HG02943 (cell line): ENCODE data around the gene TUBB.

Experiments used
- ATAC-seq: cut with Tn5 transposase; IDR thresholded peaks from one replicate; pipeline ENCODE4 v1.9.1; 2021; ENCODE audit warnings: mild to moderate bottlenecking, low read depth, moderate library complexity; ENCODE audit not compliant: unreplicated experiment

Gene TUBB

DNA sequence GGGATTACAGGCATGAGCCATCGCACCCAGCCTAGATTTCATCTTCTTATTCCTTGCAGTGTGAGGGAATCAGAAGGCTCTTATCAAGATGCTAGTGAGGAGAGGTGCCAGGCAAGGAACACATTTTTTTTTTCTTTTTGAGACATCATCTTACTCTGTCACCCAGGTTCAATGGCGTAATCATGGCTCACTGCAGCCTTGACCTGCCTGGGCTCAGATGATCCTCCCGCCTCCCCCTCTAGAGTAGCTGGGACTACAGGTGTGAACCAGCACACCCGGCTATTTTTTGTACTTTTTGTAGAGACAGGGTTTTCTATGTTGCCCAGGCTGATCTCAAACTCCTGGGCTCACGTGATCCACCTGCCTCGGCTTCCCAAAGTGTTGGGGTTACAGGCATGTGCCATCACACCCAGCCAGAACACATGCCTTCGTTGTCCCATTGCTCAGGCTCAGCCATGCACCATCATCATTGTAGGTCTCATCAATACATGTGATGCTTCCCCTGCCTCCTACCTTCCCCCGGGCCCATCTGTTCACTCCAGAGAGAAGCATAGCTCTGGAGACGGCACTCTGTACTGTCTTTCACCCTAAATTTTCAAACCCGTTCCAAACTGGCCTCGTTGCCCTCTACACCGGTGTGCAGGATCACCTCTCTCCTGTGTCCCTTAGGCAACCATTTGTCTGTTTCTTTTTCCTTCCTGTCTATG is 12.2 kb downstream of the TUBB start:
- ATAC-seq: no peak

DNA sequence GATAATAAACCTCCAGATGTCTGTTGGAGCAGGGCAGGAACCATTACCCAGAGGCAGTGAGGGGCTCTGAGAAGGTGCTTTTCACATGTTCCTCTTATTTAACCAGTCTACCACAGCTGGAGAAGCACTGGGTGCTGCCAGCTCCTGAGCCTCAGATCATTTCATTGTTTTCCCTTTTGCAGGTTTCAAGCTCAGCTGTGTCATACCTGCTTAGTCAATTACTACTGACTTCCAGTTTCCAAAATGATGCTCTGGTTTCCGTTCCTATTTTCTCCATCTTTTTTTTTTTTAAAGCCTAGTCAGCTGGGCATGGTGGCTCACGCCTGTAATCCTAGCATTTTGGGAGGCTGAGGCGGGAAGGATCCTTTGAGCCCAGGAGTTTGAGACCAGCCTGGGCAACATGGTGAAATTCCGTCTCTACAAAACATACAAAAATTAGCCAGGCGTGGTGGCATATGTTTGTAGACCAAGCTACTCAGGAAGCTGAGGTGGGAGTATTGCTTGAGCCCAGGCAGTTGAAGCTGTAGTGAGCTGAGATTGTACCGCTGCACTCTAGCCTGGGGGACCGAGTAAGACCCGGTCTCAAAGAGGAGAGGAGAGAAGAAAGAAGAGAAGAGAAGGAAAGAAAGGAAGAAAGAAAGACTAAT is 15.6 kb downstream of the TUBB start:
- no peak for ATAC-seq

DNA sequence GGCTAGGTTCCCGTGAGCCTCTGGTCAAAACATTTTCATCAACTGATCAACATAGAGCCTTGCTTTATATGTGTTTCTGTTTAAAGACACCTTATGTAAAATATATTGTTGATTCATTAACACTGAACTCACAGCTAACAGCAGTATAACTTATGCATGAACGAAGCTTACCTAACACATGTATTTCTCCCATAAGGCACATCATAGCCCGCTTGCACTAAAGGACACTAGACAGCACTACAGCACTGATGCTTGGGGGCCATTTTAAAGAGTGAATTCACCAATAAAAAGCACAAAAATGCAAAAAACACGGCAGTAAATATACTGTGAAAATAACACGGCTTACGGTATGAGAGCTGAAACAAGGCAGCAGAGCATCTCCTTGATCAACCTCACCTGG is 18.4 kb downstream of the TUBB start:
- ATAC-seq: no peak

DNA sequence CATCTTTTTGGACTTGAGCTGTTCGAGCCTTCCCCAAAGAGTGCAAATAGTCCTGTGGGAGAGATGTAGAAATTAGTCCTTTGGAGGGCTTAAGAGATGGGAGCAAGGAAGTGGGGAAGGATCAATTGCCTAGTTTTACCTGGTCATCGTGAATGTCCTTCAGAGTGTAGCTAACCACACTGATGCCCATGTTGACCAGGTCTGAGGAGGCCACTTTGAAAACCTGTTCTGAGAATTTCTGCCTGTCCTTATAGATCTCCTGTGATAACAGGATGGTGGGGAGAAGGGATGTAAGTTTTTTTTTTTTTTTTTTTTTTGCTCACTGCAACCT is 20.4 kb downstream of the TUBB start:
- ATAC-seq: no peak

DNA sequence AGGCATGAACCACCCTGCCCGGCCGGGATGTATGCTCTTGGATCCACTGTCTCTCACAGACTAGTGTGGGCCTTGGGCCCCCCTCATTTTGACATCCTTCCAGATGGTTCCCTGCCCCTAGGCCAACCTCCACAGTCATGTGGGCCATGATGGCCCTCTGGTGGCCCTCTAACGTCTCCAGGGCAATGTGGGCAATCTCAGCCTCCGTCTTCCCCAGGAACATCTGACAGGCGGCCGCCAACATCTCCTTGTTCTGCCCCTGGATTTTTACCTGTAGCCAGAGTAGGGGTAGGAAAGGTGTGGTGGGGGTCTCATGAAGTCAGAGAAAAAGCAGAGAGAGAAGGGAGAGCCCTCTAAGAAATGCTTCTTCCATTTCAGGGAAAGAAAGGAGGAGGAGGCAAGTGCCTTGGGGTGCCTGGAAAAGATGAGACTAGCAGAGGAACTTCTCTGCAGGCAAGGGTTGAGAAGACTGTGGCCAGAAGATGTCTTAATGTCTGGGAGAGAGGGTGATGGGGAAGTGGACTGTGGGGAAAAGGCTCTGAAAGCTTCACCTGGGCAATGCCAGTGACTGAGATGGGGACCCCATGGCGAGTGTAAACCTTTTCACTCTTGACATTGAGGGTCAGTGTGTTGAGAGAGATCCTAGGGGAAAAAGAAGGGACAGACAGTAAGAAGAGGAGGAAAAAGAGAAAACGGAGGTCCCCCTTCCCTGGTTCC is 21.1 kb downstream of the TUBB start:
- no peak for ATAC-seq

DNA sequence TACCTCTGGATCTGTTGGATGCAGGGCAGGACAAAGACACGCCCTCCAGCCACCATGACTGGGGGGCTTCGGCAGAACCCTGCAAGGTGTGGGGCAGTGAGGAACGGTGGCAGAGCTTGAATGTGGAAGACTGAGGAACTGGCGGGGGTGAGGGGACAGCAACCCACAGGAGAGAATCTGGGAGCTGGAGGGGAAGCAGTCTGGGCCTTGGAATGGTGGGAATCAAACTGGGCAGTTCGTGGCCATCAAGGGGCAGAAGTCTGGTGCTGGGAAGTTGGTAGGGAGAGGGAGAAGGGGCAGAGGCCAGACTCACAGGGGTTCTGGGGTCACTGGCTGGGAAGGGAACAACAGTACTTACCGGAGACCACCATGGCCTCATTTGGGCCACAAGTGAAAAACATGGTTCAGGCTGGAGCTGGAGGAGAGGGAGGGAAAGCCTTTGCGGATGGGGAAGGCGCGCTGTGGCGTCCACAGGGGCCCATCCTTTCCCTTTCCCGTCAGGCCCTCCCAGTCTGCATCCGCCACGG is 21.7 kb downstream of the TUBB start:
- no peak for ATAC-seq

DNA sequence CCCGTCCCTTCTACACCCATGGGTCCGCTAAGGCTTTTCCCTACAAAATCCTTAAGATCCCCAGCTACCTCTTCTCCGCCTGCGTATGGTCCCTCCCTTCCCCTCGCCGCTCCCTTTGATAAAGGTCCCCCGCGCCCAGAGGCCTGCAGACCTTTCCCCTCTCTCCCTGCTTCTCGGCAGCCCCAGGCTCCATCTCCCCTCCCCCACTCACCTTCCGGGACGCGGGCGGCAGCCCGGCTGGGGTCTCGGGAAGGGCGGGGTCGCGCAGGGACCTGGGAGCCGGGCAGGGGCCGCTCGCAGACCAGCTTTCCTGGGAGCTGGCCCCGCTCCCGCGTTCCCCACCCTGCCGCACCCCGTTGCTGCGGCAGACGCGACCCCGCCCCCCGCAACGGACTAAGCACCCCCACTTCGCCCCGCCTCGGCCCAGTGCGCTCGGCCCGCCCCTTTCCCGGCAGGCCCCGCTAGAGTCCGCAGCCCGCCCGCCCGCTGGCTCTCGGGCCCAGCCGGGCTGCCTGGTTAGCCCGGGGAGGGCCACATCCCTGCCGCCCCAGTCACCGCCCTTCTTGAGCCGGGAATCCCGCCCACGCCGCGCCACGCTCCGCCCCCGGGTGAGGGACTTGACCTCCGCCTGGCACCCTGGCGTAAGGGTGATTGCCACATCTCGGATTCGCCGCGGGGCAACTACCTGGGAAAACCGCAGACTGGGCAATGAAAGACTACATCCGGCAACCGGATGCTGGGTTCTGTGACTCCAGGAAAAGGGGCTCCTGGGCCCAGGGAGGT is 22.4 kb downstream of the TUBB start, which contains the start of gene FLOT1:
Gene FLOT1, minus strand, starts transcription at position 372 of the 783 bp plus-strand sequence. CDS start 498 bp downstream, outside the sequence.
- peak; percentile 62 for ATAC-seq

DNA sequence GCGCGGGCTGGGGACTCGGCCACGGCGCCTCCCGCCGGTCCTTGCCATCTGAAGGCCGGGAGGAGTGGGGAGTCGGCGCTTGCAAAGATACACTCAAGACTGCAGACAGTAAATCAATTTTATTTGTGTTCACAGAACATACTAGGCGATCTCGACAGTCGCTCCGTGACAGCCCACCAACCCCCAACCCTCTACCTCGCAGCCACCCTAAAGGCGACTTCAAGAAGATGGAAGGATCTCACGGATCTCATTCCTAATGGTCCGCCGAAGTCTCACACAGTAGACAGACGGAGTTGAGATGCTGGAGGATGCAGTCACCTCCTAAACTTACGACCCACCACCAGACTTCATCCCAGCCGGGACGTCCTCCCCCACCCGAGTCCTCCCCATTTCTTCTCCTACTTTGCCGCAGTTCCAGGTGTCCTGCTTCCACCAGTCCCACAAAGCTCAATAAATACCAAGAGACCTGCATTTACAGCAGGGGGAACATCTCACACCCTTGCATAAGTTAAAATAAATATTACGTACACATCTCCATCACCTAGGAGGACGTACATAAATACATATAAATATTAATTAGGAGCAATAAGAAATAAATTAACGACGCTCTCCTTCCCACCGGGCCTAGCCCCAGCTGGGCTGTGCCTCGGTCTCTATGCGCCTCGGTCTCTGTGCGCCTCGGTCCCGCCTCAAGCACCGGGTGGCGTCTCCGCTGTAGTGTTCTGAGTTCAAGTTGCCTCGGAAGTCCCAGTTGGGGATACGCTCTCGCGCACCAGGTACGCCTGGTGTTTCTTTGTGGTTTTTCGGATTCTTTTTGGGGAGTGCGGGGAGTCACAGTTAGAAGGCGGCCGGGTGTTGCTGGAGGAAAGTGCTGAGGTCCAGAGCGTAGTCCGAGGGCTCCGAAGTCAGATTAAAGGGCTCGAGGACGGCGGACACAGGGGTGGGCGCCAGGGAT is 23.2 kb downstream of the TUBB start:
- no peak for ATAC-seq

DNA sequence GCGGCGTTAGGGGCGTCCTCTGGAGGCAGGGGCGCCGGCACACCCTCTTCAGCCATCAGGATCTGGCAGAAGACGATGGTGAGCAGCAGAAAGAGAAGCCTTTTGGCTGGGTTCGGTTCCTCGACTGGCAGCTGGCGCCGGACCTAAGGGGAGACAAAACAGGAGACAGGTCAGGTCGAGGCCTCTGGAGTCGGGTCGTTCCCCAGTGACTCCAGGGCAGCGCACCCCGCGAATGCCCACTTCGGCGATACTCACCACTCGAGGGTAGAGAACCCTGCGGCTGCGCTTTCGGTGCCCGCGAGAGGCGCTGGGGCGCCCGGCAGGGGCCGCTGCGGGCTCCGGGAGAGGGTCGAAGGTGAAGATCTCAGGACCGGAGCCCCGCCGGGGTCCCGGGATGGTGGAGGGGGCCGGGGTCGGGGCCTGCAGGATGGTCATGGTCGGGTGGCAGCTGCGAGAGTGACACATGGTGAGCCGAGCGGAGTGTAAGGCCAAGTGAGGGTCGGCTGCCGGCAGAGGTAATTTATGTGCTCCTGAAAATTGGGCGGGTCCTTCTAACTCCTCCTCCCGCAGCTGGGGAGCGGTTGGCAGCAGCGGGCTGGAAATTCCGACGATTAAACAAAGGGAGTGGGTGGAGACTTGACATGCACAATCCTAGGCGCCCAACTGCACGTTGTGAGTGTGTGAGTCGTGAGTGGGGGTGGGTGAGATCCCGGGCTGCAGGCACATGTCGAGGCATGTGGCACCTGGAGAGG is 24.1 kb downstream of the TUBB start, which contains the start of gene IER3:
Gene IER3, minus strand, starts transcription at position 494 of the 752 bp plus-strand sequence. Its CDS starts 29 bp downstream, at position 465.
- ATAC-seq: no peak

DNA sequence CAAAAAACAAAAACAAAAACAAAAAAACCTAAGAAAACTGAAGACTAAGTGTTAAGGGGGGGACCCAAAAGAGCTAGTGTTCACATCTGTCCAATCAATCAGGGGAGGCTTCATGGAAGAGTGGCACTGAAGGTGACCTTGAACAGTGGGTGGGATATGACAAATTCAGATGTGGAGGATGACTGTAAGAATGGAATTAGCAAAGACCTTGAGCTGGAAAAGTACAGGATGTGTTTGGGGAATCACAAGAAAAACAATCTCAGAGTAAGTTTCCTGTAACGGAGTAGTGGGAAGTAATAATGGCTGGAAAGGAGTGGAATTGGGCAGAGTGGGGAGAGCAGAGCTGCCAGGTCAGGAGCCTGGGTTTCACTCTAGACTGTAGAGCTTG is 27.1 kb downstream of the TUBB start:
- ATAC-seq: no peak

DNA sequence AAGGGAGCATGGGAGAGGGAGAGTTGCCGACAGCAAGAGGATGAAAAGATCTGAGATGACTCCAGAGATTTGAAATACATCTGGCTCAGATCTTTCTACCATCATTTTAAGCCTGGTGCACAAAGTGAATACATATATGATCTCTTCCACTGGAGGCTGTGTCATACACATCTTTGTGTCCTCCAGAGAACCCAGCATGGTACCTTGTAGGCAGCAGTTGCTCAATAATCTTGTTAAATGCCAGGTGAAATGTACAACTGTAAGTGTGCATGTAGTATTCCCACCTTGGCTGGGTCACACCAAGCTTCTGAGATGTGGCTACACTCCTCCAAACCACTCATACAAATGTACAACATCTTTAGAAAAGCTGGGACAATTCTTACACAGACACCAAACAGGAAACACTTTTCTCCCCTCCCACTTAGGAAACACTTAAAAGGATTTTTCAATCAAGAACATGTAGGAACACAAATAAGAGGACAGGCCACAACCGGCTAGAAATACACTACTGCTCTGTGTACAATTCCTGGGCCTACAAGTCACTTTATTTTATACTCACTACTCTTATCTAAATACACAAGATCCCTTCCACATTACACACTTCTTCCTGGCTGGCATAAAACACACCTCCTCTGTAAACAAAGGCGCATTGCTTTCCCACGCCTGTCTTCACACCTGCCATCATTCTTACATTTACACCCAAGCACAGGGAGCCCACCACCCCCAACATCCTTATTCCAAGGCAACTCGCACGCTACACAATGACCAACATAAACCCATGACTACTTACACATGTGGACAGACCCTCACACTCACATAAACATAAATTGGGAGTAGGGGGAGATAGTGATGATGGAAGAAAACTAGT is 28.0 kb downstream of the TUBB start:
- no peak for ATAC-seq

DNA sequence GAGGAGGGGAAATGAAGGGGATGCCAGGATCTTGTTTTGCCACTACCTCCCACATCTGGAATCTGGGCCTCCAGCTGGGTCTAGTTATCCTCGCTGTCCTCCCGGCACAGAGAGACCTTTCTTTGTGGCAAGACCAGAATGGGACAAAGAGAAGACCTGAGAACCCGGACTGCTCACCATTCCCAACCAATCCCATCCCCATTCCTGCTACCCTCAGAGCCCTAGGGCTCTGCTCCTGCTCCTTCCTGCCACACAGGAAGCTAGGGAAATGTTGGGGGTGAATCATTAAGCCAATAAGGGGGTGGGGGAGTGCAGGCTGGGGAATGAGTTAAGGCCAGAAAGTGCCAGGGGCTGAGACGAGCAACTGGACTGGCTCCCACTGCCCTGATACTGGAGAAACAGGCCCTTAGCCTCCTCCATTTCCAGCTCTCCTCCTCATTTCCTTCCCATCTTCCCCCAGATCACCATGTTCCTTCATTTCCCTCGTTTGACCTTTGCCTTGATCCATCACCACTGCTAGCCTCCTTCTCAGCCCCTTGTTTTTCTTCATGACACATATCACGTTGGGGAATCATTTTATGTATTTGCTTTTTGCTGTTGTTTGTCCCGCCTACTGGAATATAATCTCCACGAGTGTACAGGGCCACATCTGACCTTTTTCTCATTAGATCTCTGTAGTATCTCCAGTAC is 28.8 kb downstream of the TUBB start:
- ATAC-seq: no peak

DNA sequence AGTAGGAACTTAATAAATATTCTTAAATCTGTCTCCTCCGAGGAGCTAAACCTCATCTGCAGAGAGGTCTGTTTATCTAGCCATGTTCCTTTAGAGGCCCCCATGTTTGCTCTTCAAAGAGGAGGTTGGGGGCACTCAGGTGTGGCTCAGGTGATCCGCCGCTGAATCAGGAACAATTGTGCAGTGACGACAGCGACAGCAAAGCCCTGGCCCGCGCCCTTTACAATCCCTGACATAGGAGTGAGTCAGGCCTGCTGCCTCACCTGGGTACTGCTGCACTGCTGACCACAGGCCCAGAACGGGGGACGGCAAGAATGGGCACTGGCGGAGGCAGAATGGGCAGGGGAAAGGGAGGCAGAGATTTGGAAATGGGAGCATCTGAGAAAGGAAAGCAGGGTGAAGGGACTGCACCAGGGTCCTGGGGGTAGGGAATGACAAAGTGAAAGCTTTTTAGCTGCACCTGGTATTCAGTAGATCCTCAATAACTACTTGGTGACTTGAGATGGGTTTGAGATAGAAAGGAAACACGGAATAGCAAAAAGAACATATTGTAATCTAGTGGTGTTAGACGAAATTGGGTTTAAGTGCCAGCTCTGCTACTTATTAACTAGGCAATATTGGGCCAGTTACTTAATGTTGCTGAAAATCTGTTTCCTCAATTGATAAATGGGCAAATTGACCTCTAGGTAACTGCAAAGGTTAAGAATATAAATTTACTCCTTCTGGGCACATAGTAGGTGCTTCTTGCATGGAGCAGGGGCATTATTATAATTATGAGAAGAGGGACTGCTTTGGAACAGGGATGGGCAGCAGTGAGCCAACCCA is 29.6 kb downstream of the TUBB start:
- no peak for ATAC-seq

DNA sequence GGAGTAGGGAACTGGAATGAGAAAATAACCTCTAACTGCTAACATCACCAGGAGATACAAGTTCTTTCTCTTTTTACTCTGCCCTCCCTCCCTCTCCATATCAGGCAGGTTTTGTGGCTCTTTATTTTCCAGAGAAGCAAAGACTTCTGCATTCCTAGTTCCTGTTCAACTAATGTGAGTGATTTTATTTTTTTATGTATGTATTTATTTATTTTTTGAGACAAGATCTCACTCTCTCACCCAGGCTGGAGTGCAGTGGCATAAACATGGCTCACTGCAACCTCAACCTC is 30.2 kb downstream of the TUBB start:
- ATAC-seq: no peak

DNA sequence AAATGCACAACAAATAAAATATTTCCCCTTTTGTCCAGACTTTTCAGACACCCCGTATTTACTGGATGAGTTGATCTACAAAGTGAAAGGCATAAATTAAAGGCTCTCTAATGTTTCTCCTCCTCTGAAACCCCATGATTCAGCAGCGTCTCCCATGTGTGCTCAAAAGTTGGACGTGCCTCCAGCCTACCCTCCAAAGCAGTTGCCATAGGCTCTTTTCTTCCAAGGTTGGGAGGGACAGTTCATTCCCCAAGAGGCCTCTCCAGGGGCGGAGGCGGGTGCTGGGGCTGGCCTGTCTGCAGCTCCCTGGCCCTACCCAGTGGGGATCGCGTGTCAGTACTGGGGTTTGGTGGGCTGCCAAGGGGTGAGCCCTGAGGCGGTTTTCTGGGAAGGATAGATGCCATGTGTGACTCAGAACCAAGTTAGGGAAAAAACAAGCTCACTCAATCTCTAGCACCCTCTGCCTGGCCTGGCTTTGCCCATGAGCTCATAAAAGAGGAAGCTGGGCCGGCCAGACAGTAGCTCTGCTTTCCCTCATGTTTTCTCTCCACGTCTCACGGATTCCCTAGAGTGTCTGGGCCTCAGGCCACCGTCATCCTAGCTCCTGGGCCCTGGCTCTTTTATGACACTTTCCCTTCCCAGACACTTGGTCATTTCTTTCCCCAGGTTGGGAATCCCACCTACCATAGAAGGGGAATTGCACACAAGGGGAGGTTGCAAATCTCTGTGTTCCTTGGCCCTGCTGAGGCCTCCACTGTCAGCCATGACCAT is 32.2 kb downstream of the TUBB start:
- no peak for ATAC-seq

DNA sequence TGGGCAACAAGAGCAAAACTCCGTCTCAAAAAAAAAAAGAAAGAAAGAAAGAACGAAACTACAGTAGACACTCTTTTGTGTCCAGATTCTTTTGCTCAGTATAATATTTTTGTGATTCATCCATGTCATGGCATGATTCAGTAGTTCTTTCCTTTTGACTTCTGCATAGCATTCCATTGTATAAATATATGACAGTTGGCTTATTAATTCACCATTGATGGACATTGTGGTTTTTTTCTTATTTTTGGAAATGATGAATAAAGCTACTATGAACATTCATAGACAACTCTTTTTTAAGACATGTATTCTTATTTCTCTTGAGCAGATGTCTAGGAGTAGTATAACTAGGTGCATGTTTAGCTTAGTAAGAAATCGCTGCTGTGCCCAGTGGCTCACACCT is 34.5 kb downstream of the TUBB start:
- ATAC-seq: no peak
